HepG2 (cell line): ENCODE results near the gene C2orf80. TPM values are rescaled to one million over a fixed set of nuclear protein-coding genes. Genes with fewer than 3 reads are reported as not detected.

Source experiments
- ATF4 ChIP-seq, 2 experiments: fragments of 450-650 bp in 1 of 2; sonication (generic) in 1 of 2; formaldehyde crosslinking; IDR thresholded peaks; 2 replicates each; pipeline versions ENCODE4 v1.5.0 to v1.8.0; 2020 to 2022; ENCODE audit warnings: mild to moderate bottlenecking in 1 of 2, missing genetic modification reagents in 1 of 2
- CHD4 ChIP-seq: fragments of 200-600 bp; sonication (generic); IDR thresholded peaks from 2 replicates; pipeline ENCODE4 v1.7.0; 2017; ENCODE audit warnings: mild to moderate bottlenecking, low read length, borderline replicate concordance
- FOSL2 ChIP-seq: sonication (generic); formaldehyde crosslinking; IDR thresholded peaks from 2 replicates; pipeline ENCODE4 v1.4.0; 2020; ENCODE audit warnings: missing genetic modification reagents
- GMEB1 ChIP-seq: sonication (generic); formaldehyde crosslinking; IDR thresholded peaks from 2 replicates; pipeline ENCODE4 v1.5.1; 2020; ENCODE audit warnings: missing genetic modification reagents, mild to moderate bottlenecking, borderline replicate concordance
- HES4 ChIP-seq: sonication (generic); formaldehyde crosslinking; IDR thresholded peaks from 2 replicates; pipeline ENCODE4 v1.9.0; 2021; ENCODE audit warnings: mild to moderate bottlenecking, missing genetic modification reagents, borderline replicate concordance
- HOXA7 ChIP-seq: sonication (generic); formaldehyde crosslinking; IDR thresholded peaks from 2 replicates; pipeline ENCODE4 v1.8.1; 2022; ENCODE audit warnings: mild to moderate bottlenecking, missing genetic modification reagents, moderate library complexity
- KAT8 ChIP-seq: IDR thresholded peaks from 2 replicates; pipeline ENCODE4 v1.6.1; 2016; ENCODE audit warnings: missing genetic modification reagents, missing compliant biosample characterization
- NCOR1 ChIP-seq: fragments of 200-600 bp; sonication (generic); IDR thresholded peaks from 2 replicates; pipeline ENCODE4 v1.7.0; 2017; ENCODE audit warnings: antibody characterized with exemption, low read length, borderline replicate concordance
- NFYB ChIP-seq: sonication (generic); formaldehyde crosslinking; IDR thresholded peaks from 2 replicates; pipeline ENCODE4 v1.4.0; 2020; ENCODE audit warnings: missing genetic modification reagents
- NR1H2 ChIP-seq: sonication (generic); formaldehyde crosslinking; IDR thresholded peaks from 2 replicates; pipeline ENCODE4 v1.8.1; 2022; ENCODE audit warnings: low read depth, missing genetic modification reagents, borderline replicate concordance
- PAWR ChIP-seq: sonication (generic); formaldehyde crosslinking; IDR thresholded peaks from 2 replicates; pipeline ENCODE4 v1.4.0; 2020; ENCODE audit warnings: missing genetic modification reagents, mild to moderate bottlenecking, borderline replicate concordance
- POLR2A ChIP-seq, 2 experiments: IDR thresholded peaks; 2 replicates each; pipeline ENCODE4 v1.6.1; 2011; ENCODE audit warnings: low read depth in 2 of 2, low read length in 2 of 2, mild to moderate bottlenecking in 1 of 2, moderate library complexity in 1 of 2; ENCODE audit not compliant: insufficient read depth in 1 of 2
- PREB ChIP-seq: sonication (generic); formaldehyde crosslinking; IDR thresholded peaks from 2 replicates; pipeline ENCODE4 v1.4.0; 2020; ENCODE audit warnings: missing genetic modification reagents
- RFX1 ChIP-seq: fragments of 450-650 bp; IDR thresholded peaks from 2 replicates; pipeline ENCODE4 v1.6.1; 2017
- TFE3 ChIP-seq: IDR thresholded peaks from 2 replicates; pipeline ENCODE4 v1.6.1; 2016
- THAP11 ChIP-seq: IDR thresholded peaks from 2 replicates; pipeline ENCODE4 v1.6.1; 2016; ENCODE audit warnings: missing biosample characterization, missing genetic modification reagents
- ZBTB42 ChIP-seq: sonication (generic); formaldehyde crosslinking; IDR thresholded peaks from 2 replicates; pipeline ENCODE4 v1.5.0; 2020; ENCODE audit warnings: mild to moderate bottlenecking, missing genetic modification reagents
- ZKSCAN8 ChIP-seq: IDR thresholded peaks from 2 replicates; pipeline ENCODE4 v1.6.1; 2016; ENCODE audit warnings: borderline replicate concordance, missing genetic modification reagents, missing compliant biosample characterization
- ZNF12 ChIP-seq: sonication (generic); formaldehyde crosslinking; IDR thresholded peaks from 2 replicates; pipeline ENCODE4 v1.5.0; 2020; ENCODE audit warnings: missing genetic modification reagents
- ZNF503 ChIP-seq: sonication (generic); formaldehyde crosslinking; IDR thresholded peaks from 2 replicates; pipeline ENCODE4 v1.4.0; 2020; ENCODE audit warnings: missing genetic modification reagents
- ZNF530 ChIP-seq: sonication (generic); formaldehyde crosslinking; IDR thresholded peaks from 2 replicates; pipeline ENCODE4 v1.5.0; 2020; ENCODE audit warnings: low read depth, mild to moderate bottlenecking, missing genetic modification reagents
- ZNF670 ChIP-seq: sonication (generic); formaldehyde crosslinking; IDR thresholded peaks from 2 replicates; pipeline ENCODE4 v1.8.0; 2022; ENCODE audit warnings: mild to moderate bottlenecking, missing genetic modification reagents, borderline replicate concordance
- polyA plus RNA-seq, 8 experiments: library from polyadenylated mRNA; depleted of rRNA in 3 of 8; stranded (reverse) in 7 of 8; unstranded in 1 of 8; fragments of >200 nt; fragmentation: Illumina TruSeq in 4 of 8; extraction: Trizol in 4 of 8; gene quantifications; 2 replicates each; pipeline versions ENCODE4 v1.2.1 to v1.2.3, GENCODE V29; 2011 to 2016; ENCODE audit warnings: low read depth in 4 of 8, missing spikeins in 1 of 8, mixed read lengths in 1 of 8; ENCODE audit not compliant: insufficient read depth in 1 of 8
- total RNA-seq, 5 experiments: library from RNA; depleted of rRNA; stranded (reverse); fragments of >200 nt; fragmentation: Illumina TruSeq; extraction: Trizol; gene quantifications; 2 replicates each; pipeline ENCODE4 v1.2.3, GENCODE V29; 2016; ENCODE audit warnings: low read depth in 1 of 5

C2orf80 gene
- total and polyA plus RNA-seq, 2 of the 13 experiments (the other 11 are each of a cell fraction or from before 2014, with no cell fraction given) = not detected

GRCh38 chr2:208142925-208143799 is 46.7 kb downstream of the C2orf80 start (continued):
- TF ChIP-seq ATF4 (CRISPR knock-in tag; IDR thresholded peaks at IDR 0.05) = peak in 1 of 2 experiments; percentile 38; a peak in 1 of 4 replicates
- TF ChIP-seq NFYB (CRISPR knock-in tag) = no peak
- TF ChIP-seq ZNF12 (CRISPR knock-in tag) = peak; percentile 53; the same call in 1 of the 2 replicates
- TF ChIP-seq TFE3 (CRISPR knock-in tag) = no peak
- TF ChIP-seq ZNF530 (CRISPR knock-in tag) = no peak
- peak; percentile 58; the same call in 1 of the 2 replicates for TF ChIP-seq KAT8
- no peak for TF ChIP-seq POLR2A (IDR thresholded peaks at IDR 0.05; ENCODE audit: insufficient read depth in 1 of 2, low read depth in 2 of 2, low read length in 2 of 2)
- no peak for TF ChIP-seq RFX1
- TF ChIP-seq HOXA7 (CRISPR knock-in tag) = no peak
- no peak for TF ChIP-seq ZBTB42
- TF ChIP-seq ZNF503 (CRISPR knock-in tag) = 0 out of 2 replicates have a peak, but pooled peaks have one; percentile 35
- TF ChIP-seq THAP11 (CRISPR knock-in tag) = no peak; the same call in 1 of the 2 replicates
- no peak for TF ChIP-seq ZNF670 (CRISPR knock-in tag)
- TF ChIP-seq PAWR (CRISPR knock-in tag) = no peak
- TF ChIP-seq ZKSCAN8 (CRISPR knock-in tag) = peak; percentile 53; the same call in 1 of the 2 replicates
- TF ChIP-seq HES4 (CRISPR knock-in tag) = no peak
- TF ChIP-seq NCOR1 = peak; percentile 71; the same call in 1 of the 2 replicates
- TF ChIP-seq CHD4 = peak; percentile 96
- no peak for TF ChIP-seq PREB (CRISPR knock-in tag)
- no peak for TF ChIP-seq NR1H2 (CRISPR knock-in tag)
- 0 out of 2 replicates have a peak, but pooled peaks have one; percentile 25 for TF ChIP-seq GMEB1
- peak; percentile 59 for TF ChIP-seq FOSL2 (CRISPR knock-in tag)
